HL-60/S4 (cell line): ENCODE data around the gene GDF2.

ENCODE experiments used
- in situ Hi-C: fragments of 300-500 bp; cut with MboI; formaldehyde crosslinking; loops from 2 replicates; pipeline ENCODE4 v1.14.3; 2022; ENCODE audit warnings: low sequenced_read_pairs

Gene GDF2

GRCh38 chr10:47322300-47323061 is at the start of gene GDF2:
TSS of gene GDF2 (plus strand) at chr10:47322454. CDS start at chr10:47322669, 215 bp downstream.
- in situ Hi-C loops, result no loop called here

GRCh38 chr10:47276071-47276470 is 46.2 kb upstream of the GDF2 start:
- in situ Hi-C loops, result no loop called here

DNA sequence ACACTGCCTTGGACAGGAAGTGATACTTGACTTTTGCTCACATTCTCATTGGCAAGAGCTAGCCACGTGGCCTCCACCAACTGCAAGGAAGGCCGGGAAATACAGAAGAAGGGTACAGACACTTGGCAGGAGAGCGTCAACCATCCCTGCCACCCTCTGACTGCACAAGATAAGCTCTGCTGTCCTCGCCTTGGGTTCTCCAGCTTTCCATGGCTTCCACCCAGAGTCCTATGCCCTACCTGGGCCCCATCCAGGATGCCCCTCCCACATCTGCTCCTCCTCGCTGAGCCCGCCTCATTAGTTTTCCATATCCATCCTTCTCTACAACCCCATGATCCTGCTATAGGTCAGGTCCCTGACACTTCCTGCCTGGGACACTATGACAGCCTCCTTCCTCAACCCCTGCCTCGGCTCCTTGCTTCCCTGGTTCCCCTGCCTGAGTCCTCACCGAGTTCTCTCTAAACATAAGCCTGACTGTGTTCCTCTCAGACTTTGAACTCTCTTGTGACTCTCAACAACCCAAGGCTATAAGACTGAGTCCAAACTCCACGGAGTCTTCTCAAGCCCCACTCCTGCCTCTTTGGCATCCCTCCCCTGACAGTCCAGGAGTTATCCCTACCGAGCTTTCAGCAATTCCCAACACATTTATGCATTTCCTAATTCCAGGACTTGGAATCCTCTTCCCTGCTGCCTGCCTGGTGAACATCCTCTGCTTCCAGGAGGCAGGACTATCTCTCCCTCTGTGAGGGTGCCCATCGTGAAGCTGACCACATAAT is 45.5 kb upstream of the GDF2 start:
- in situ Hi-C loops, result no loop called here

- in situ Hi-C loops, result no loop called here
Measured at GRCh38 chr10:47277352-47278151, 44.7 kb upstream of the GDF2 start.

DNA sequence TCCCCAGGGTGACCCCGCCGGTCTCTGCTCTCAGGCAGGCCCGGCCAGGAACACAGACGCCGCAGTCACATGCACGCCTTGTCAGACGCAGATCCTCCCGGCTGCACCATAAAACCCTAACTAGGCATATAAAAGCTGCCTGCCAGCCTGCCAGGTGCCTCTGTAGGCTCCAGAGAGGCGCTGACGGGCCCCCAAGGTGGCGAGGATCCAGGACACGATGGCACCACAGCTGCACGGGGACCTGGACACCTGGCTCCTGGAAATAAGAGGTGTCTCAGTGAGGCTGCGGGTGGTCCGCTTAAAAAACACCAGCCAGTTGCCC is 44.1 kb upstream of the GDF2 start:
- in situ Hi-C loops, result no loop called here

GRCh38 chr10:47278720-47279119 is 43.5 kb upstream of the GDF2 start:
- in situ Hi-C loops, result no loop called here

DNA sequence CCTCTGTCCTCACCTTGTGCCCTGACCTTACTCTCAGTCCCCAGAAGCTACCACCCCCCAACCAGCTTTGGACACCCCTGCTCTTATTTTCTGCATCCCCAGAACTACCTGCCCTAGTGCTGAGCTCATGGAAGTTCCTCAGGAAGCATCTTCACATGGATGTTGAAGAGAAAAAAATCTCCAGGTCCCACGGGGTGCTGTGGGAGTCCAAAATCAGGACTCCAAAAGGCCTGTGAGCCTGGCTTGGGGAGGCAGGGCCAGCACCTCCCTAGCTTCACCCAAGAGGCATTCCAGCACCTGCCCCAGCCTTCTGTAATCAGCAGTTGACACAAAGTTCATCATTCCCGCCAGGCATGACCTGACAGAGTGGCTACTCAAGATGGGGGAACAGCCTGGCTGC is 43.0 kb upstream of the GDF2 start:
- in situ Hi-C loops, result no loop called here

GRCh38 chr10:47282005-47282656 is 40.1 kb upstream of the GDF2 start:
- in situ Hi-C loops, result no loop called here

DNA sequence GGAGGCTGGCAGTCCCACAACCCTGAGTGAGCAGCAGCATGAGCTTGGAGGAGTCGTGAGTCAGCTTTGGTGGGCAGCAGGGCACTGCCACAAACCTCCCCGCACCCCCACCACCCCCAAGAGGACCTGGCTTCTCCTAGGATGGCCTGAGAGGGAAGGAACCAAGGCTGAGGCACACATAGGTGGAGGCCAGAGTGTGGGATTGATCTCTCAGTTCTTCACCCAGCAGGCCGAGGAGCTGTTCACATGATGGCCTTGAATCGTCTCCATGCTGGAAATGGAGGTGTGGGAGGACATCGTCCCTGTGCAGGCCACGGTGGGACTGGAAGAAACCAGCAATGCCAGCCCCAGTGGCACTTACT is 39.6 kb upstream of the GDF2 start:
- in situ Hi-C loops, result no loop called here

DNA sequence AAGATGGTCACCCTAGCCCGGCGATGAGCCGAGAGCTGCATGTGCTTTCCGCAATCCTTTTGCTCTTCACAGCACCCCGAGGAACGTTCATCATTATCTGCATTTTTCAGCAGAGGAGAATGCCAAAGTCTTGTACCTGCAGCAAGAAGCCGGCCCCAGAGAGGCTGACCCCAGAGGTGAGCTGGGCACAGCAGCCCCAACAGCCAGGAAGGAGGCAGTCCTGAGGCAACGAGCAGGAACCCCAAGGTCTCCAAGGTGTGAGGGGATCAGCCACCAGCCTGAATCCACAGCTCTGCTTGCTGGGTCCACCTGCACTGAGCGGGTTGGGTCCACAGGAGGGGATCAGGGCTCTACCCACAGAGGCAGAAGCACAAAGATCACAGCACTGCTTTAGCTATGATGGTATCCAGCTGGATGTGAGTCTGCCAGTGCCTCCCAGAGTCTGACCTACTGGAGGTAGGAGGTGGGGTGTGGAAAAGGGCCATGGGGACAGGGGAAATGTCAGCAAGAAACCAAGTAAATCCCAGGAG is 39.1 kb upstream of the GDF2 start:
- in situ Hi-C loops, result no loop called here

DNA sequence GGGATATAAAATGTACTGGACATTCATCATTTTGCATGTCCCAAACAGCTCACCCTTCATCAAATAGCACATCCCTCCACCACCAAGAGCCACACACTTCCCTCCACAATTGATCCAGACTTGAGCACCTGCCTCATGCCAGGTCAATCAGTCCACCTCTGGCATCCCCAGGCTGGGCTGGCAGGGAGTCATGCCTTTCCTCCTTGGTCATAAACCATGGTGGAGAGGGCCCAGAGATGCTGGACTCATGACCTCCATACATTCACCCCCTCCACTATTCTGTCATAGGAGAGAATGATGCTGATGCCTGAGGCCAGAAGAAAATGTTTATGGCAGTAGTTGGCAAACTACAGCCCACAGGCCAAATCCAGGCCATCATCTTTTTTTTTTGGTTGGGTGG is 38.4 kb upstream of the GDF2 start:
- in situ Hi-C loops, result no loop called here

GRCh38 chr10:47285381-47286115 is 36.7 kb upstream of the GDF2 start:
- in situ Hi-C loops, result no loop called here

DNA sequence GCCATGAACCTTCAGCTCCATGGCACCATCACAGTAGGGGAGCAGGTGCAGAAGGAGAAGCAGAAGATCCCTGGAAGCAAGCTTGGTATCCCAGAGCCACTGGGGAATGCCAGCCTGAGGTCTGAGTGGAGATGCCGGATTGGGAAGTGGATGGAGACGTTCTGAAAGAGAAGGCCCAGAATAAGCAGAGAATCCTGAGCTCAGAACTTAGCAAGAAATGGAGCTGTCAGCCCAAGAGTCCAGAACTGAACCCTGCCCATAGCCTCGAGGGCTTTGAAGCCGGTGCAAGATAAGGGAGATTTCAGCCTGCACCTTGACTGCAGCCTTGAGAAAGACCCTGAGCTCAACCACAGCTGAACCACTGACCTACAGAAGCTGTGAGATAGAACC is 36.1 kb upstream of the GDF2 start:
- in situ Hi-C loops, result no loop called here

GRCh38 chr10:47286591-47287315 is 35.5 kb upstream of the GDF2 start:
- in situ Hi-C loops, result no loop called here

DNA sequence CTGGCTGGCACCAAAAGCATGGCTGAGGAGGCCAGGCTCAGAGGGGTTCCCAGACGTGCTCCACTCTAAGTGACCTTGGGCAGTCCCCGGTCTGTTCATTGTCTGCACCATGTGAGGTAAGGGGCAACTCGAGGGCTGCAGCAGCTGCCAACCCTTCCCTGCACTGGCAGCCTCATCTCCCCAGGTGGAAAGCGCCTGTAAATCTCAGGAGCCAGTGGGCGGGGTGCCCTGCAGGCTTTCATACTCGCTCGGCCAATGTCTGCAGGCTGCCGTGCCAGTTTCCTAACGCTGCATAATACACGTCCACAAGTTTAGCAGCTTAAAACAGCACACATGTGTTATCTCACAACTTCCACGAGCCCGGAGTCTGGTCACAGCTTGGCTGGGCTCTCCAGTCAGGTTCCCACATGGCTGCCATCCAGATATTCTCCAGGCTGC is 34.9 kb upstream of the GDF2 start:
- in situ Hi-C loops, result no loop called here

- in situ Hi-C loops, result no loop called here
Measured at GRCh38 chr10:47287805-47288204, 34.4 kb upstream of the GDF2 start.

GRCh38 chr10:47288236-47288635 is 34.0 kb upstream of the GDF2 start:
- in situ Hi-C loops, result no loop called here

GRCh38 chr10:47288916-47289495 is 33.2 kb upstream of the GDF2 start:
- in situ Hi-C loops, result no loop called here

DNA sequence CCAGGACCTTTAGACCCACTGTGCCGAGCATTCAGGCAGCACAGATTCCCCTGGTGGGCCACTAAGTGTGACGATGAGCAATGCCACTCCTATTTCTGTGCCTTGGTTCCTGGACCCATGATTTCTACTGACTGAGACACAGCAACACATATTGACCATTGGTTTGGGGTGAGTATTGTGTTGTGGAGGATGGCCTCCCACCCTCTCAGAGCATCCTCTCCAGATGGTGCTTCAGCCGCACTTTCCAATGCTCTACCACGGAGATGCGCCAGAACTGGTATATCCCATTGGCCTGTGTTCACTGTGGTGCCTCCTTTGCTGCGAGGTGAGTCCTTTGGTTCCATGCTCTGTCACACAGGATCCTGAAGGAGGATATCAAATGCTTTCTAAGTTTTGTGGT is 32.3 kb upstream of the GDF2 start:
- in situ Hi-C loops, result no loop called here
